GM12878 (cell line): Measurements from ENCODE around the gene METTL4. TPM values are rescaled to one million over a fixed set of nuclear protein-coding genes. Genes with fewer than 3 reads are reported as not detected.

ENCODE experiments used
- ATAC-seq: fragments of 200-7000 bp; cut with Tn5 transposase; 3 replicates; pipeline ENCODE4 v1.9.1; 2020; ENCODE audit warnings: mild to moderate bottlenecking, moderate library complexity
- BruUV-seq: library from RNA; stranded (reverse); fragments of 400-500 nt; replicated peaks from 2 replicates; lab custom pipeline; 2021; lab: Mats Ljungman, UMichigan
- CTCF ChIA-PET: fragments of 300-600 bp; sonication (Branson Sonifier 250); formaldehyde crosslinking; extraction: SDS; loops from one replicate; lab custom pipeline; 2021; ENCODE audit warnings: inconsistent platforms; lab: Yijun Ruan, JAX
- POLR2A ChIA-PET: fragments of 350-600 bp; formaldehyde crosslinking; extraction: SDS; loops from one replicate; lab custom pipeline; 2021; ENCODE audit warnings: inconsistent platforms; lab: Charles Lee
- RAD21 ChIA-PET: fragments of 300-600 bp; sonication (Branson Sonifier 250); formaldehyde crosslinking; loops from one replicate; lab custom pipeline; 2023; ENCODE audit warnings: antibody characterized with exemption; ENCODE audit not compliant: unreplicated experiment; lab: Charles Lee
- SMC1A ChIA-PET: fragments of 300-600 bp; sonication (Branson Sonifier 250); formaldehyde crosslinking; loops from one replicate; lab custom pipeline; 2023; ENCODE audit not compliant: unreplicated experiment, uncharacterized antibody; lab: Charles Lee
- DNase-seq: peaks from one replicate; pipeline ENCODE4 v3.0.0-alpha.2; 2011; ENCODE audit warnings: low read depth, low spot score
- FAIRE-seq: peaks from 3 replicates; lab custom pipeline; 2011; peaks lifted over from hg19 to GRCh38; lab: Jason Lieb, UNC
- H2AFZ ChIP-seq: 2 replicates; pipeline ENCODE4 v1.6.0; 2011; ENCODE audit warnings: low read depth, low read length, control low read depth; ENCODE audit not compliant: control insufficient read depth
- H3K27ac ChIP-seq: 2 replicates; pipeline ENCODE4 v1.5.1; 2011; ENCODE audit warnings: control low read depth; ENCODE audit not compliant: control insufficient read depth, insufficient read depth
- H3K27me3 ChIP-seq, 2 experiments: replicated peaks in 1 of 2; 2 replicates each; pipeline versions ENCODE4 v1.6.0 to v1.6.1; 2011; ENCODE audit warnings: low read length in 1 of 2; ENCODE audit not compliant: control insufficient read depth in 2 of 2, insufficient read depth in 2 of 2
- H3K36me3 ChIP-seq, 2 experiments: 2 replicates each; pipeline ENCODE4 v1.5.1; 2011; ENCODE audit warnings: low read length in 1 of 2; ENCODE audit not compliant: control insufficient read depth in 2 of 2, insufficient read depth in 2 of 2
- H3K4me1 ChIP-seq: 2 replicates; pipeline ENCODE4 v1.6.1; 2011; ENCODE audit warnings: mild to moderate bottlenecking, low read length, moderate library complexity, mixed read lengths; ENCODE audit not compliant: control insufficient read depth, insufficient read depth
- H3K4me2 ChIP-seq: 2 replicates; pipeline ENCODE4 v1.6.0; 2011; ENCODE audit warnings: control low read depth; ENCODE audit not compliant: control insufficient read depth, insufficient read depth
- H3K4me3 ChIP-seq: fragments of 200-600 bp; sonication (generic); 2 replicates; pipeline ENCODE4 v1.5.1; 2016
- H3K79me2 ChIP-seq: 2 replicates; pipeline ENCODE4 v1.6.0; 2011; ENCODE audit warnings: low read length; ENCODE audit not compliant: control insufficient read depth, insufficient read depth
- H3K9ac ChIP-seq: 2 replicates; pipeline ENCODE4 v1.8.0; 2011; ENCODE audit warnings: low read length, control low read depth, mixed read lengths; ENCODE audit not compliant: control insufficient read depth, insufficient read depth
- H3K9me3 ChIP-seq: replicated peaks from 3 replicates; pipeline ENCODE4 v1.5.1; 2011; ENCODE audit warnings: mild to moderate bottlenecking, low read length; ENCODE audit not compliant: control insufficient read depth, insufficient read depth
- H4K20me1 ChIP-seq: 2 replicates; pipeline ENCODE4 v1.6.0; 2011; ENCODE audit not compliant: control insufficient read depth, insufficient read depth
- HCFC1 ChIP-seq: fragments of 150-350 bp; IDR thresholded peaks from 2 replicates; pipeline ENCODE4 v1.6.1; 2014; ENCODE audit warnings: low read length
- MTA2 ChIP-seq: fragments of 450-650 bp; IDR thresholded peaks from 2 replicates; pipeline ENCODE4 v1.6.1; 2016; ENCODE audit warnings: low read depth, mild to moderate bottlenecking, moderate library complexity
- MYC ChIP-seq: IDR thresholded peaks from 2 replicates; pipeline ENCODE4 v1.6.1; 2011; ENCODE audit warnings: mild to moderate bottlenecking, low read length, moderate library complexity, inconsistent platforms; ENCODE audit not compliant: insufficient read depth, insufficient replicate concordance, insufficient read length, severe bottlenecking
- NR2F1 ChIP-seq: fragments of 450-650 bp; conservative IDR thresholded peaks from 2 replicates; pipeline ENCODE4 v1.6.1; 2017; ENCODE audit warnings: mild to moderate bottlenecking
- SMC3 ChIP-seq: IDR thresholded peaks from 2 replicates; pipeline ENCODE4 v1.6.1; 2011; ENCODE audit warnings: low read length, improper control_type of control experiment, borderline replicate concordance
- SREBF2 ChIP-seq: IDR thresholded peaks from 2 replicates; pipeline ENCODE4 v1.6.1; 2012; ENCODE audit warnings: mild to moderate bottlenecking, low read length
- SRF ChIP-seq, 2 experiments: IDR thresholded peaks; 2 replicates each; pipeline ENCODE4 v1.6.1; 2011; ENCODE audit warnings: low read depth in 2 of 2, low read length in 2 of 2, mild to moderate bottlenecking in 1 of 2, moderate library complexity in 1 of 2
- WGBS: methylation state at CpG from one replicate; pipeline ENCODE4 v1.1.6; 2016; ENCODE audit warnings: low lambda C conversion rate; ENCODE audit not compliant: insufficient replicate concordance, insufficient coverage; ENCODE audit errors: missing lambda C conversion rate; 5-methylcytosine and 5-hydroxymethylcytosine counted together
- in situ Hi-C: fragments of 300-500 bp; cut with MboI; formaldehyde crosslinking; loops from 9 replicates; pipeline ENCODE4 v1.14.3; 2018; ENCODE audit warnings: mixed read lengths
- intact Hi-C: fragments of 100-400 bp; cut with micrococcal nuclease; formaldehyde crosslinking; loops from one replicate; pipeline ENCODE4 v1.14.2; 2022; ENCODE audit not compliant: unreplicated experiment
- polyA plus RNA-seq, 11 experiments: library from polyadenylated mRNA; depleted of rRNA in 4 of 11; unstranded in 6 of 11; stranded (reverse) in 5 of 11; fragments of >200 nt; fragmentation: Nextera tagmentation in 4 of 11; fragmentation: Illumina TruSeq in 1 of 11; extraction: Ambion mirVana in 4 of 11; extraction: Trizol in 1 of 11; gene quantifications; 1 replicate in 1 of 11; 2 replicates in 10 of 11; pipeline versions ENCODE4 v1.2.1 to v1.2.3, GENCODE V29; 2011 to 2016; ENCODE audit warnings: inconsistent platforms in 2 of 11, missing spikeins in 2 of 11, low read depth in 1 of 11
- total RNA-seq, 4 experiments: library from RNA; depleted of rRNA in 3 of 4; stranded (reverse); fragments of >200 nt in 3 of 4; fragmentation: Illumina TruSeq in 1 of 4; extraction: Trizol in 1 of 4; gene quantifications; 2 replicates each; pipeline versions ENCODE4 v1.2.1 to v1.2.3, GENCODE V29; 2013 to 2021

Gene METTL4
- total and polyA plus RNA-seq, 10 of the 15 experiments (the other 5 are each of a cell fraction or from before 2014, with no cell fraction given): 4.9 to 15.2 (median 12.3) TPM

DNA sequence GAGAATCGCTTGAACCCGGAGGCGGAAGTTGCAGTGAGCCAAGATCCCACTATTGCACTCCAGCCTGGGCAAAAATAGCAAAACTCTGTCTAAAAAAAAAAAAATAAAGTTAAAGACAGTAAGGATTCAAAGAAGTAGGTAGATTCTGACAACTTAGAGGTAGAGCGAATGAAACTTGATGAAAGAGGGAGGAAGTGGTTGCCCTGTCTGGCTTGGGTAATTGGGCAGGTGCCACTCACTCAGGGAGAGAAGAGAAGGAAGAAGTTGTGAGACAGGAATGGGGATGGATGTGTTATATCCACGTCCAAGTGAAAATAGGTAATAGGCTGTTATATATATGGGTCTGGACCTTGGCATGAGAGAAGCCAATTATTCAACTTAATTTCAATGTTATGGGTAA lies 26.3 kb upstream of the METTL4 start:
- BruUV-seq: no TSS peak
- no peak overlapping the region for H2AFZ ChIP-seq

DNA sequence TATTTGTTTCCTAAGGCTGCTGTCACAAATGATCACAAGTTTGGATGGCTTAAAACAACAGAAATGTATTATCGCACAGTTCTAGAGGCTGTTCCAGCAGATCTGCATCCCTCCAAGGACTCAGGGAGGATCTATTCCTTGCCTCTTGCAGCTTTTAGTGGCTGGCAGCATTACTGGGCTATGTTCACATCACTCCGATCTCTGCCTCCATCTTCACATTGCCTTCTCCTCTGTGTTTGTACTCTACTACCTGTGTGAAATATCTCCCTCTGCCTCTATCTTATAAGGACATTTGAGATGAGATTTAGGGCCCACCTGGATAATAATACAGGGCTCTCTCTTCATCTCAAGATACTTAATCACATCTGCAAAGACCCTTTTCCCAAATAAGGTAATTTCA lies 19.0 kb upstream of the METTL4 start:
- H2AFZ ChIP-seq: no peak overlapping the region; the same call in 1 of the 2 replicates
- no peak for ATAC-seq

More for the DNA sequence above, 26.3 kb upstream of the METTL4 start:
- WGBS: 96% methylated on average over 5 of the region's 5 CpGs
- no peaks in the 10 kb centered on the region for H4K20me1 ChIP-seq
- SMC1A ChIA-PET: no interaction called here
- no peaks in the 10 kb centered on the region for H3K79me2 ChIP-seq
- H3K27me3 ChIP-seq: no peaks in the 10 kb centered on the region
- POLR2A ChIA-PET: no interaction called here
- CTCF ChIA-PET: no interaction called here
- no peak overlapping the region for H3K4me2 ChIP-seq
- no peaks in the 10 kb centered on the region for H3K4me1 ChIP-seq
- FAIRE-seq: no peak
- peaks cover 0 to 21% of the 10 kb centered on the region in 2 experiments; a peak in 3 of 4 replicates for H3K36me3 ChIP-seq
- no peaks in the 10 kb centered on the region; the same call in 2 of the 3 replicates for H3K9me3 ChIP-seq
- H3K9ac ChIP-seq: no peak overlapping the region
- H3K4me3 ChIP-seq: no peak overlapping the region
- no peak for DNase-seq
- no peak overlapping the region for H3K27ac ChIP-seq
- intact Hi-C loops: no loop called here
- in situ Hi-C loops: no loop called here
- TF ChIP-seq MYC (no peak), NR2F1 (no peak), HCFC1 (no peak)
- no peak for ATAC-seq
- RAD21 ChIA-PET: no interaction called here

More for the DNA sequence above, 19.0 kb upstream of the METTL4 start:
- in situ Hi-C loops: no loop called here
- intact Hi-C loops: no loop called here
- BruUV-seq: no TSS peak
- Histone ChIP-seq H3K9me3 (no peaks in the 10 kb centered on the region), H3K4me3 (no peak overlapping the region), H3K9ac (no peak overlapping the region), H3K36me3 (peaks cover 7 to 36% of the 10 kb centered on the region in 2 experiments), H3K27me3 (no peaks in the 10 kb centered on the region), H3K79me2 (no peaks in the 10 kb centered on the region; the same call in 1 of the 2 replicates), H3K4me1 (no peaks in the 10 kb centered on the region), H3K27ac (peak overlapping the region; percentile 54), H3K4me2 (no peak overlapping the region), H4K20me1 (no peaks in the 10 kb centered on the region)
- no peak for TF ChIP-seq SRF (IDR thresholded peaks at IDR 0.05; ENCODE audit: low read depth in 2 of 2, low read length in 2 of 2)
- TF ChIP-seq SMC3: no peak
- no peak for TF ChIP-seq SREBF2
- no peak for TF ChIP-seq MTA2
- 97% methylated on average over 2 of the region's 2 CpGs for WGBS
- ChIA-PET CTCF (no interaction called here), RAD21 (interaction anchor here (1.3 to 1.4 kb wide), 2 partner anchors 9 to 14 kb away, joined by 3 read pairs; no protein-coding TSS in a partner anchor), SMC1A (interaction anchor here (1.1 to 2.7 kb wide), 4 partner anchors 15 to 68 kb away, joined by 3 to 18 read pairs (median 10); no protein-coding TSS in a partner anchor), POLR2A (no interaction called here)
- DNase-seq (no peak), FAIRE-seq (no peak)
